ENCODE data around the gene C3orf20.

DNA sequence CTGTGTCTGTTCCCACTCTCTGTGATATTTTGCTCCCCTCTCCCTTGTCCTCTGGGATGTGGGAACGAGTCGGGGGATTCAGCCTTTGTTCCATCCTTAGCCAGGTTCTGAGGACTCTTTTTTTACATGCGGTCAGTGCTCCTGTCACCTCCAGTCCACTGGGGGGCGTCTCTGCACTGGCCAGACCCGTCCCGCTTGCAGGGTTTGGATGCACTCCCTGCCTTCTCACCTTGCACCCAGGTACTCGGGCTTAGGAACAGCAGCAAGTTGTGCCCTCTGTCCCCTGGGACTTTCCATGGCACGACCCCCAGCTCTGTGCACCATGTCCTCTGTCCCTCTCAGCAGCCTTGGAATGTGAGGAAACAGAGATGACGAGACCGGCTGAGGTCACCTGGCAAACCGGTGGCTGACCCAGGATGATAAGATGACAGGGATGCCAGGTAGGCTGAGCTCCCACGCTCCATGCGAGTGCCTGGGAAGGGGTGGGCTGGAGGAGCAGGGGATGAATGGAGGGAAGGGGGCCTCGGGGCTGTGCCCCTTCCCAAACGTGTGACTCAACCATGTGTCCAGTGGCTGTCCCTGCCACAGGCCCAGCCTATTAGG, 116.5 kb downstream of the C3orf20 start:
- TF ChIP-seq RAD21 (conservative IDR thresholded peaks at IDR 0.05) (peak; percentile 34), CTCF (IDR thresholded peaks at IDR 0.05; ENCODE audit: poor library complexity, severe bottlenecking) (peak; percentile 43), TAF1 (IDR thresholded peaks at IDR 0.05; ENCODE audit: low read depth) (no peak)

Measured in neural cell (in vitro differentiated cells).